HG03159 (cell line): ENCODE results near the gene PITPNM2.

Experiments used
- ATAC-seq: cut with Tn5 transposase; IDR thresholded peaks from one replicate; pipeline ENCODE4 v1.9.1; 2021; ENCODE audit warnings: mild to moderate bottlenecking, moderate library complexity; ENCODE audit not compliant: unreplicated experiment

Gene PITPNM2

GRCh38 chr12:123145211-123145610 lies 5.7 kb downstream of the PITPNM2 start:
- ATAC-seq, result no peak

- no peak for ATAC-seq
These were observed 7.0 kb downstream of the PITPNM2 start for GRCh38 chr12:123143736-123144461.

- no peak for ATAC-seq
These were observed 7.8 kb downstream of the PITPNM2 start for GRCh38 chr12:123142921-123143735.

GRCh38 chr12:123142518-123142840 lies 8.4 kb downstream of the PITPNM2 start:
- ATAC-seq, result no peak

- ATAC-seq, result no peak
These were observed 9.0 kb downstream of the PITPNM2 start for GRCh38 chr12:123141615-123142517.

- ATAC-seq, result no peak
These were observed 9.9 kb downstream of the PITPNM2 start for GRCh38 chr12:123140676-123141614.

- no peak for ATAC-seq
These were observed 10.8 kb downstream of the PITPNM2 start for GRCh38 chr12:123139926-123140675.

- no peak for ATAC-seq
These were observed 15.2 kb downstream of the PITPNM2 start for GRCh38 chr12:123135688-123136087.

- no peak for ATAC-seq
These were observed 16.1 kb downstream of the PITPNM2 start for GRCh38 chr12:123134826-123135225.

- no peak for ATAC-seq
These were observed 16.6 kb downstream of the PITPNM2 start for GRCh38 chr12:123134271-123134671.

GRCh38 chr12:123133701-123134100 lies 17.2 kb downstream of the PITPNM2 start:
- ATAC-seq, result no peak

- ATAC-seq, result no peak
These were observed 17.8 kb downstream of the PITPNM2 start for GRCh38 chr12:123132951-123133619.

GRCh38 chr12:123131879-123132402 lies 18.9 kb downstream of the PITPNM2 start:
- no peak for ATAC-seq

GRCh38 chr12:123131291-123131832 lies 19.5 kb downstream of the PITPNM2 start:
- no peak for ATAC-seq

GRCh38 chr12:123129621-123130020 lies 21.3 kb downstream of the PITPNM2 start:
- no peak for ATAC-seq

- no peak for ATAC-seq
These were observed 23.8 kb downstream of the PITPNM2 start for GRCh38 chr12:123127182-123127495.

- ATAC-seq, result no peak
These were observed 24.4 kb downstream of the PITPNM2 start for GRCh38 chr12:123126294-123127181.

GRCh38 chr12:123122626-123123025 lies 28.3 kb downstream of the PITPNM2 start:
- ATAC-seq, result no peak
